K562 (cell line): ENCODE data around the gene GLIS1. TPM values are rescaled to one million over a fixed set of nuclear protein-coding genes. Genes with fewer than 3 reads are reported as not detected.

Experiments
- ATAC-seq: fragments of 200-7000 bp; cut with Tn5 transposase; 3 replicates; pipeline ENCODE4 v1.9.1; 2020; ENCODE audit warnings: moderate library complexity
- BruUV-seq: library from RNA; stranded (reverse); fragments of 400-500 nt; replicated peaks from 2 replicates; lab custom pipeline; 2021; lab: Mats Ljungman, UMichigan
- CTCF ChIA-PET: fragments of 300-600 bp; formaldehyde crosslinking; extraction: SDS; loops from one replicate; lab custom pipeline; 2021; ENCODE audit warnings: low intra/inter-chr PET ratio; lab: Yijun Ruan, JAX
- POLR2A ChIA-PET: fragments of 300-600, 350-650 bp; sonication (Branson Sonifier 250); formaldehyde crosslinking; extraction: SDS; loops from one replicate; lab custom pipeline; 2021; ENCODE audit warnings: antibody characterized with exemption, inconsistent platforms; lab: Yijun Ruan, JAX
- DNase-seq, 4 experiments: peaks; one replicate each; pipeline versions ENCODE4 v3.0.0 to v3.0.0-alpha.2; 2011 to 2018; ENCODE audit warnings: low spot score in 3 of 4, mixed read lengths in 3 of 4; ENCODE audit errors: extremely low read depth in 1 of 4
- FAIRE-seq: peaks from 2 replicates; lab custom pipeline; 2011; peaks lifted over from hg19 to GRCh38; lab: Jason Lieb, UNC
- H2AFZ ChIP-seq: 2 replicates; pipeline ENCODE4 v1.6.0; 2011; ENCODE audit warnings: low read depth, low read length, control low read depth, inconsistent platforms
- H3K27ac ChIP-seq: fragments of 200-600 bp; 3 replicates; pipeline ENCODE4 v1.8.0; 2011; ENCODE audit warnings: low read depth, mild to moderate bottlenecking, control low read depth, inconsistent platforms, low read length, moderate library complexity, mixed read lengths; ENCODE audit errors: extremely low read depth
- H3K27me3 ChIP-seq, 2 experiments: fragments of 300-600 bp in 1 of 2; 2 replicates in 1 of 2; 3 replicates in 1 of 2; pipeline versions ENCODE4 v1.6.0 to v1.8.0; 2011; ENCODE audit warnings: inconsistent platforms in 2 of 2, low read length in 2 of 2, mild to moderate bottlenecking in 1 of 2, mixed read lengths in 1 of 2, moderate library complexity in 1 of 2; ENCODE audit not compliant: control insufficient read depth in 2 of 2, insufficient read depth in 2 of 2
- H3K36me3 ChIP-seq: fragments of 300-600 bp; 3 replicates; pipeline ENCODE4 v1.8.0; 2011; ENCODE audit warnings: mild to moderate bottlenecking, low read length, inconsistent platforms; ENCODE audit not compliant: control insufficient read depth, insufficient read depth
- H3K4me1 ChIP-seq, 2 experiments: fragments of 200-600 bp in 1 of 2; replicated peaks in 1 of 2; 2 replicates in 1 of 2; 3 replicates in 1 of 2; pipeline versions ENCODE4 v1.5.1 to v1.8.0; 2011; ENCODE audit warnings: inconsistent platforms in 2 of 2, low read length in 2 of 2, mild to moderate bottlenecking in 1 of 2, mixed read lengths in 1 of 2, moderate library complexity in 1 of 2; ENCODE audit not compliant: control insufficient read depth in 2 of 2, insufficient read depth in 2 of 2
- H3K4me2 ChIP-seq: 2 replicates; pipeline ENCODE4 v1.6.1; 2011; ENCODE audit warnings: low read length, control low read depth, inconsistent platforms, mixed read lengths; ENCODE audit not compliant: insufficient read depth
- H3K4me3 ChIP-seq: fragments of 200-600 bp; sonication (generic), shearing (Covaris generic); 2 replicates; pipeline ENCODE4 v1.5.1; 2016; ENCODE audit warnings: control low read depth, inconsistent platforms
- H3K79me2 ChIP-seq: fragments of 200-600 bp; 3 replicates; pipeline ENCODE4 v1.8.0; 2011; ENCODE audit warnings: low read length, inconsistent platforms; ENCODE audit not compliant: control insufficient read depth, insufficient read depth
- H3K9ac ChIP-seq, 2 experiments: 2 replicates each; pipeline versions ENCODE4 v1.6.0 to v1.6.1; 2011; ENCODE audit warnings: low read depth in 2 of 2, low read length in 2 of 2, control low read depth in 1 of 2, inconsistent platforms in 1 of 2, mild to moderate bottlenecking in 1 of 2, mixed read lengths in 1 of 2; ENCODE audit not compliant: insufficient read depth in 1 of 2
- H3K9me1 ChIP-seq: one replicate; pipeline ENCODE4 v1.6.0; 2011; ENCODE audit warnings: inconsistent platforms, mild to moderate bottlenecking, low read length, moderate library complexity; ENCODE audit not compliant: control insufficient read depth, insufficient read depth
- H3K9me3 ChIP-seq: replicated peaks from 2 replicates; pipeline ENCODE4 v1.5.1; 2011; ENCODE audit warnings: low read depth, low read length, inconsistent platforms; ENCODE audit not compliant: control insufficient read depth, insufficient read depth
- H4K20me1 ChIP-seq: replicated peaks from 2 replicates; pipeline ENCODE4 v1.6.1; 2011; ENCODE audit warnings: low read length, inconsistent platforms, mixed read lengths; ENCODE audit not compliant: control insufficient read depth, insufficient read depth
- ELF1 ChIP-seq: fragments of 200-800 bp; sonication (Bioruptor generic); IDR thresholded peaks from 2 replicates; pipeline ENCODE4 v1.6.1; 2016; ENCODE audit warnings: missing genetic modification characterization, missing compliant biosample characterization
- FOS ChIP-seq: IDR thresholded peaks from 3 replicates; pipeline ENCODE4 v1.6.1; 2011; ENCODE audit not compliant: insufficient read length; ENCODE audit errors: extremely low read depth
- MAZ ChIP-seq, 2 experiments: fragments of 450-650 bp in 1 of 2; sonication (generic) in 1 of 2; formaldehyde crosslinking; IDR thresholded peaks in 1 of 2; conservative IDR thresholded peaks in 1 of 2; 2 replicates each; pipeline versions ENCODE4 v1.4.0 to v1.5.0; 2020; ENCODE audit warnings: mild to moderate bottlenecking in 1 of 2, missing genetic modification reagents in 1 of 2
- MTA2 ChIP-seq: fragments of 450-650 bp; IDR thresholded peaks from 2 replicates; pipeline ENCODE4 v1.6.1; 2016; ENCODE audit warnings: low read depth
- NFE2L1 ChIP-seq: fragments of 450-650 bp; IDR thresholded peaks from 2 replicates; pipeline ENCODE4 v1.6.1; 2016; ENCODE audit warnings: missing genetic modification characterization, low read depth, mild to moderate bottlenecking, missing compliant biosample characterization, moderate library complexity, borderline replicate concordance
- SMC3 ChIP-seq: conservative IDR thresholded peaks from 2 replicates; pipeline ENCODE4 v1.6.1; 2011; ENCODE audit warnings: low read depth, low read length, improper control_type of control experiment; ENCODE audit not compliant: insufficient read depth
- ZNF274 ChIP-seq: IDR thresholded peaks from 2 replicates; pipeline ENCODE4 v1.6.1; 2011; ENCODE audit warnings: low read depth, mild to moderate bottlenecking, low read length, moderate library complexity, borderline replicate concordance
- ZNF740 ChIP-seq, 3 experiments: fragments of 200-800 bp in 1 of 3; sonication (Bioruptor generic) in 1 of 3; sonication (generic) in 1 of 3; formaldehyde crosslinking in 1 of 3; IDR thresholded peaks; 2 replicates each; pipeline versions ENCODE4 v1.6.1 to v1.8.0; 2016 to 2022; ENCODE audit warnings: mild to moderate bottlenecking in 2 of 3, missing compliant biosample characterization in 2 of 3, missing genetic modification characterization in 2 of 3, missing genetic modification reagents in 1 of 3
- WGBS: fragments of 100-300 bp; shearing (Covaris generic); methylation state at CpG from one replicate; pipeline ENCODE4 v1.1.6; 2016; ENCODE audit warnings: low coverage, mixed read lengths; ENCODE audit not compliant: insufficient coverage; ENCODE audit errors: missing lambda C conversion rate; 5-methylcytosine and 5-hydroxymethylcytosine counted together
- in situ Hi-C: fragments of 300-500 bp; cut with MboI; formaldehyde crosslinking; loops from 4 replicates; pipeline ENCODE4 v1.15.0; 2018; ENCODE audit warnings: inconsistent platforms, mixed read lengths
- intact Hi-C: fragments of 100-400 bp; cut with micrococcal nuclease; formaldehyde crosslinking; loops from 2 replicates; pipeline ENCODE4 v1.14.2; 2022
- polyA plus RNA-seq, 8 experiments: library from polyadenylated mRNA; depleted of rRNA in 4 of 8; stranded (reverse) in 5 of 8; unstranded in 3 of 8; fragments of >200 nt; fragmentation: Nextera tagmentation in 2 of 8; fragmentation: Illumina TruSeq in 1 of 8; extraction: Ambion mirVana in 2 of 8; extraction: Trizol in 1 of 8; gene quantifications; 2 replicates each; pipeline versions ENCODE4 v1.2.1 to v1.2.3, GENCODE V29; 2011 to 2014; ENCODE audit warnings: inconsistent platforms in 1 of 8, missing spikeins in 1 of 8
- total RNA-seq, 7 experiments: library from RNA; depleted of rRNA in 6 of 7; stranded (reverse); fragments of >200 nt in 6 of 7; fragmentation: Illumina TruSeq in 2 of 7; extraction: Trizol in 2 of 7; gene quantifications; 2 replicates each; pipeline versions ENCODE4 v1.2.1 to v1.2.3, GENCODE V29; 2011 to 2021; ENCODE audit warnings: low replicate concordance in 1 of 7
- TF ChIP-seq, protein P1 (sequence below), 2 experiments: fragments of 450-650 bp; formaldehyde crosslinking in 1 of 2; IDR thresholded peaks; 2 replicates each; pipeline versions ENCODE4 v1.4.0 to v1.6.1; 2014 to 2020; ENCODE audit warnings: mild to moderate bottlenecking in 2 of 2, borderline replicate concordance in 1 of 2, low read depth in 1 of 2

GLIS1 gene
- total and polyA plus RNA-seq, 9 of the 15 experiments (the other 6 are each of a cell fraction or from before 2014, with no cell fraction given), result not detected

DNA sequence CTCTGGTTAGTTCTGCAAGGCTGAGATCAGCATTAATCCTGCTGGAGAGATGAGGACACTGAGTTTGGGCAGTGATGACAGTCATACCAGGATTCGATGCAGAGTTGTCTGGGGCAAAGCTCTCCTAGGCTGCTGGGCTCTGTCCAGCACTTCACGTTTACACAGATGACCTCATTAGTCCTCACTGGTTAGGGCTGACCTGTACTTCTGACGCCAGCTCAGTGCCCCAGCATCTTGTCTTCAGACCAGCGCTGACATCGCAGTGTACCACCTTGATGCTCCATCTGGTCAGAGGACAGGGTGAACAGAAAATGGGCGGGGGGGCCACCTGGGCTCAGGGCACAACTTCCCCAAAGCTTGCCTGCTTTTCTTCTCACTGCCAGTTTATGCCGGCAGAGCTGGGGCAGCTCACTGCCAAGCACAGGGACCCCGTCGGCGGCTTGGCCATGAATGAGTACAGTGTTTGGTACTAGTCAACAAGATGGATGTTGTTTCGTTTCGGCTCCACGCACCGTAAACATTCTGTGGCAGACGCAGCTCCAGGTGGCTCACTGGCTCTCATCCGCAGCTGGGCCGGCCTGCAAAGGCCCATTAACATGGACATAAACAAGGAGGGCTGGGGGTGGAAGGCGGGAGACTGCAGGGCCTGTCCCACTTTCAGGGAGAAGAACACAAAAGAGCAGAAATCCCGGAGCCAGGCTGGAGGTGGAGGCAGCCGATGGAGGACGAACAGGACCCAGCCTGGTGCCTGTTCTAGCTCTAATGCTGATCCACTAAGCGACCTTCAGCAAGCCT lies 118.7 kb downstream of the GLIS1 start:
- Histone ChIP-seq H3K79me2 (no peaks in the 10 kb centered on the region), H4K20me1 (peaks cover 16% of the 10 kb centered on the region; the same call in 1 of the 2 replicates), H3K36me3 (no peaks in the 10 kb centered on the region), H3K4me3 (no peak overlapping the region), H3K9ac (no peak overlapping the region), H3K27me3 (peaks cover 16 to 49% of the 10 kb centered on the region in 2 experiments), H3K4me2 (no peak overlapping the region), H3K9me3 (no peaks in the 10 kb centered on the region), H3K27ac (no peak overlapping the region), H3K4me1 (no peaks in the 10 kb centered on the region), H2AFZ (no peak overlapping the region), H3K9me1 (no peaks in the 10 kb centered on the region)
- no peak for FAIRE-seq
- no TSS peak for BruUV-seq
- ChIA-PET POLR2A (interaction anchor here (0.9 kb wide), 1 partner anchor 9 kb away, joined by 3 read pairs; no protein-coding TSS in a partner anchor), CTCF (no interaction called here)
- in situ Hi-C loops, result no loop called here
- peak; percentile 15; the same call in 2 of the 3 replicates for ATAC-seq
- no peak for DNase-seq
- WGBS, result 4% methylated on average over 22 of the region's 22 CpGs
- intact Hi-C loops, result no loop called here
- TF ChIP-seq, protein P1, sequence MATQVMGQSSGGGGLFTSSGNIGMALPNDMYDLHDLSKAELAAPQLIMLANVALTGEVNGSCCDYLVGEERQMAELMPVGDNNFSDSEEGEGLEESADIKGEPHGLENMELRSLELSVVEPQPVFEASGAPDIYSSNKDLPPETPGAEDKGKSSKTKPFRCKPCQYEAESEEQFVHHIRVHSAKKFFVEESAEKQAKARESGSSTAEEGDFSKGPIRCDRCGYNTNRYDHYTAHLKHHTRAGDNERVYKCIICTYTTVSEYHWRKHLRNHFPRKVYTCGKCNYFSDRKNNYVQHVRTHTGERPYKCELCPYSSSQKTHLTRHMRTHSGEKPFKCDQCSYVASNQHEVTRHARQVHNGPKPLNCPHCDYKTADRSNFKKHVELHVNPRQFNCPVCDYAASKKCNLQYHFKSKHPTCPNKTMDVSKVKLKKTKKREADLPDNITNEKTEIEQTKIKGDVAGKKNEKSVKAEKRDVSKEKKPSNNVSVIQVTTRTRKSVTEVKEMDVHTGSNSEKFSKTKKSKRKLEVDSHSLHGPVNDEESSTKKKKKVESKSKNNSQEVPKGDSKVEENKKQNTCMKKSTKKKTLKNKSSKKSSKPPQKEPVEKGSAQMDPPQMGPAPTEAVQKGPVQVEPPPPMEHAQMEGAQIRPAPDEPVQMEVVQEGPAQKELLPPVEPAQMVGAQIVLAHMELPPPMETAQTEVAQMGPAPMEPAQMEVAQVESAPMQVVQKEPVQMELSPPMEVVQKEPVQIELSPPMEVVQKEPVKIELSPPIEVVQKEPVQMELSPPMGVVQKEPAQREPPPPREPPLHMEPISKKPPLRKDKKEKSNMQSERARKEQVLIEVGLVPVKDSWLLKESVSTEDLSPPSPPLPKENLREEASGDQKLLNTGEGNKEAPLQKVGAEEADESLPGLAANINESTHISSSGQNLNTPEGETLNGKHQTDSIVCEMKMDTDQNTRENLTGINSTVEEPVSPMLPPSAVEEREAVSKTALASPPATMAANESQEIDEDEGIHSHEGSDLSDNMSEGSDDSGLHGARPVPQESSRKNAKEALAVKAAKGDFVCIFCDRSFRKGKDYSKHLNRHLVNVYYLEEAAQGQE (IDR thresholded peaks at IDR 0.05; ENCODE audit: borderline replicate concordance), result peak; percentile 58
- TF ChIP-seq, protein P1 (CRISPR knock-in tag; IDR thresholded peaks at IDR 0.05; ENCODE audit: low read depth), result no peak
- TF ChIP-seq SMC3, result no peak
- TF ChIP-seq NFE2L1 (tag), result no peak
- TF ChIP-seq MAZ (CRISPR knock-in tag; conservative IDR thresholded peaks at IDR 0.05 in 1 of 2, IDR thresholded peaks at IDR 0.05 in 1 of 2), result no peak
- TF ChIP-seq ZNF740 (CRISPR knock-in tag; IDR thresholded peaks at IDR 0.05), result no peak
- TF ChIP-seq ZNF740 (tag; IDR thresholded peaks at IDR 0.05), result no peak
- no peak for TF ChIP-seq ZNF274
- TF ChIP-seq ELF1 (tag), result no peak
- TF ChIP-seq FOS, result no peak
- TF ChIP-seq MTA2, result no peak
